HCT116 (cell line): ENCODE measurements around the gene PER2. TPM values are rescaled to one million over a fixed set of nuclear protein-coding genes. Genes with fewer than 3 reads are reported as not detected.

Experiments used
- ATAC-seq: fragments of 200-7000 bp; cut with Tn5 transposase; 2 replicates; pipeline ENCODE4 v1.9.1; 2020; ENCODE audit warnings: mild to moderate bottlenecking, moderate library complexity
- BruUV-seq: library from RNA; stranded (reverse); fragments of 400-500 nt; replicated peaks from 2 replicates; lab custom pipeline; 2021; lab: Mats Ljungman, UMichigan
- CTCF ChIA-PET: fragments of 300-600 bp; sonication (Branson Sonifier 250); formaldehyde crosslinking; loops from one replicate; lab custom pipeline; 2021; ENCODE audit warnings: antibody characterized with exemption; lab: Charles Lee
- POLR2A ChIA-PET: fragments of 300-600, 350-600 bp; sonication (Branson Sonifier 250); formaldehyde crosslinking; loops from one replicate; lab custom pipeline; 2021; ENCODE audit warnings: antibody characterized with exemption; lab: Charles Lee
- RAD21 ChIA-PET, 2 experiments: fragments of 300-600 bp; sonication (Branson Sonifier 250); formaldehyde crosslinking; loops; one replicate each; lab custom pipeline; 2023; ENCODE audit warnings: low total read pairs in 2 of 2; ENCODE audit not compliant: uncharacterized antibody in 2 of 2, unreplicated experiment in 2 of 2, low non-redundant PET in 1 of 2; lab: Charles Lee
- DNase-seq: peaks from one replicate; pipeline ENCODE4 v3.0.0-alpha.2; 2010; ENCODE audit warnings: low read depth, low spot score
- H2AFZ ChIP-seq: fragments of 200-600 bp; shearing (Covaris generic), sonication (generic); 2 replicates; pipeline ENCODE4 v1.6.1; 2017; ENCODE audit warnings: low read depth, mixed run types, mixed read lengths, antibody characterized with exemption, low read length; ENCODE audit not compliant: poor library complexity, severe bottlenecking
- H3K27ac ChIP-seq: 2 replicates; pipeline ENCODE4 v1.5.1; 2012; ENCODE audit warnings: low read depth, low read length
- H3K27me3 ChIP-seq: fragments of 200-600 bp; sonication (generic); 2 replicates; pipeline ENCODE4 v1.6.1; 2016; ENCODE audit warnings: mixed run types, low read length, mixed read lengths; ENCODE audit not compliant: insufficient read depth
- H3K36me3 ChIP-seq, 2 experiments: fragments of 200-500 bp in 1 of 2; fragments of 200-600 bp in 1 of 2; sonication (Bioruptor generic) in 1 of 2; sonication (generic) in 1 of 2; 2 replicates each; pipeline versions ENCODE4 v1.5.1 to v1.6.1; 2014 to 2016; ENCODE audit warnings: low read length in 2 of 2, inconsistent platforms in 1 of 2, mixed read lengths in 1 of 2, mixed run types in 1 of 2; ENCODE audit not compliant: insufficient read depth in 2 of 2, control insufficient read depth in 1 of 2
- H3K4me1 ChIP-seq, 2 experiments: fragments of 200-600 bp in 1 of 2; sonication (generic) in 1 of 2; 2 replicates each; pipeline versions ENCODE4 v1.5.1 to v1.6.1; 2012 to 2017; ENCODE audit warnings: low read length in 2 of 2, inconsistent platforms in 1 of 2, mild to moderate bottlenecking in 1 of 2, mixed read lengths in 1 of 2, mixed run types in 1 of 2, moderate library complexity in 1 of 2; ENCODE audit not compliant: insufficient read depth in 2 of 2, control insufficient read depth in 1 of 2
- H3K4me2 ChIP-seq: fragments of 200-600 bp; sonication (generic); 2 replicates; pipeline ENCODE4 v1.6.1; 2017; ENCODE audit warnings: mixed run types, low read length, mixed read lengths
- H3K4me3 ChIP-seq, 2 experiments: fragments of 200-600 bp in 1 of 2; sonication (generic) in 1 of 2; replicated peaks in 1 of 2; 2 replicates each; pipeline ENCODE4 v1.5.1; 2011 to 2016; ENCODE audit warnings: low read length in 2 of 2, control low read depth in 1 of 2, low read depth in 1 of 2, mild to moderate bottlenecking in 1 of 2, mixed read lengths in 1 of 2, mixed run types in 1 of 2
- H3K79me2 ChIP-seq: fragments of 200-600 bp; sonication (generic); 2 replicates; pipeline ENCODE4 v1.6.1; 2017; ENCODE audit warnings: mild to moderate bottlenecking, mixed run types, low read length, moderate library complexity, mixed read lengths; ENCODE audit not compliant: insufficient read depth
- H3K9ac ChIP-seq: fragments of 200-600 bp; sonication (generic); 2 replicates; pipeline ENCODE4 v1.6.1; 2016; ENCODE audit warnings: low read length, mixed read lengths
- H3K9me2 ChIP-seq: fragments of 200-600 bp; sonication (generic), shearing (Covaris generic); 2 replicates; pipeline ENCODE4 v1.6.1; 2017; ENCODE audit warnings: mixed run types, mild to moderate bottlenecking, moderate library complexity; ENCODE audit not compliant: insufficient read depth
- H3K9me3 ChIP-seq, 2 experiments: fragments of 200-500 bp in 1 of 2; fragments of 200-600 bp in 1 of 2; sonication (Bioruptor generic) in 1 of 2; sonication (generic) in 1 of 2; 2 replicates each; pipeline ENCODE4 v1.6.1; 2014 to 2017; ENCODE audit warnings: low read length in 2 of 2, mixed read lengths in 2 of 2, inconsistent platforms in 1 of 2, low read depth in 1 of 2, mild to moderate bottlenecking in 1 of 2, mixed run types in 1 of 2, moderate library complexity in 1 of 2; ENCODE audit not compliant: control insufficient read depth in 1 of 2, insufficient read depth in 1 of 2
- H4K20me1 ChIP-seq: fragments of 200-600 bp; sonication (generic), shearing (Covaris generic); 2 replicates; pipeline ENCODE4 v1.6.1; 2017; ENCODE audit warnings: mixed run types, mild to moderate bottlenecking, moderate library complexity; ENCODE audit not compliant: insufficient read depth
- POLR2A ChIP-seq: IDR thresholded peaks from 2 replicates; pipeline ENCODE4 v1.7.0; 2011; ENCODE audit warnings: borderline replicate concordance; ENCODE audit not compliant: insufficient read depth, insufficient read length; ENCODE audit errors: extremely low read depth
- POLR2AphosphoS5 ChIP-seq: IDR thresholded peaks from 2 replicates; pipeline ENCODE4 v1.6.1; 2011; ENCODE audit warnings: mild to moderate bottlenecking, low read depth, low read length, moderate library complexity
- REST ChIP-seq: IDR thresholded peaks from 2 replicates; pipeline ENCODE4 v1.6.1; 2012; ENCODE audit warnings: low read depth
- SP1 ChIP-seq: IDR thresholded peaks from 2 replicates; pipeline ENCODE4 v1.6.1; 2012; ENCODE audit warnings: low read depth
- TCF7L2 ChIP-seq: IDR thresholded peaks from 2 replicates; pipeline ENCODE4 v1.7.0; 2011; ENCODE audit warnings: borderline replicate concordance, inconsistent platforms; ENCODE audit not compliant: insufficient read depth, insufficient read length; ENCODE audit errors: extremely low read depth
- ZNF274 ChIP-seq: fragments of 200-500 bp; sonication (Bioruptor generic); IDR thresholded peaks from 2 replicates; pipeline ENCODE4 v1.6.1; 2014; ENCODE audit warnings: mild to moderate bottlenecking, low read depth, low read length, inconsistent platforms
- intact Hi-C: fragments of 100-400 bp; cut with micrococcal nuclease; formaldehyde crosslinking; loops from 2 replicates; pipeline ENCODE4 v1.10.0; 2022
- total RNA-seq: library from RNA; stranded (reverse); gene quantifications from one replicate; pipeline ENCODE4 v1.2.1, GENCODE V29; 2021; ENCODE audit not compliant: unreplicated experiment

The PER2 gene
- total RNA-seq, 1 experiment from 2014 or later, result 18.7 TPM

- RAD21 ChIA-PET, result no interaction called here
- Histone ChIP-seq H4K20me1 (no peaks in the 10 kb centered on the region), H2AFZ (peak within 1 kb of the TSS; percentile 62), H3K27me3 (no peaks in the 10 kb centered on the region), H3K9ac (peak within 1 kb of the TSS; percentile 69), H3K79me2 (peaks cover 19% of the 10 kb centered on the region), H3K4me2 (peak within 1 kb of the TSS; percentile 92), H3K4me1 (peaks cover 10 to 16% of the 10 kb centered on the region in 2 experiments; a peak in 3 of 4 replicates), H3K4me3 (peak within 1 kb of the TSS; percentile 50 to 77), H3K9me2 (no peaks in the 10 kb centered on the region), H3K27ac (peak within 1 kb of the TSS; percentile 50; the same call in 1 of the 2 replicates), H3K9me3 (0 out of 4 replicates have a peak, but pooled peaks cover 0 to 3% of the 10 kb centered on the region in 2 experiments), H3K36me3 (no peaks in the 10 kb centered on the region)
- TF ChIP-seq SP1 (0 out of 2 replicates have a peak, but pooled peaks have one; percentile 26), ZNF274 (no peak), REST (no peak), TCF7L2 (no peak), POLR2A (no peak), POLR2AphosphoS5 (0 out of 2 replicates have a peak, but pooled peaks have one; percentile 30)
- CTCF ChIA-PET, result no interaction called here
- no TSS peak for BruUV-seq
- DNase-seq, result peak; percentile 77
- peak; percentile 93 for ATAC-seq
- intact Hi-C loops, result no loop called here
- POLR2A ChIA-PET, result no interaction called here
These were observed 31.8 kb upstream of the PER2 start, which contains the start of gene TRAF3IP1 for GRCh38 chr2:238320246-238320647. TSS of gene TRAF3IP1 (plus strand) at chr2:238320518. CDS start at chr2:238320663, 145 bp downstream.
